ENCODE results near the gene RAPGEF5. TPM values are rescaled to one million over a fixed set of nuclear protein-coding genes. Genes with fewer than 3 reads are reported as not detected.

RAPGEF5 gene
- polyA plus RNA-seq, 1 of the 3 experiments (the other 2 are of a cell fraction): 1.2 TPM

DNA sequence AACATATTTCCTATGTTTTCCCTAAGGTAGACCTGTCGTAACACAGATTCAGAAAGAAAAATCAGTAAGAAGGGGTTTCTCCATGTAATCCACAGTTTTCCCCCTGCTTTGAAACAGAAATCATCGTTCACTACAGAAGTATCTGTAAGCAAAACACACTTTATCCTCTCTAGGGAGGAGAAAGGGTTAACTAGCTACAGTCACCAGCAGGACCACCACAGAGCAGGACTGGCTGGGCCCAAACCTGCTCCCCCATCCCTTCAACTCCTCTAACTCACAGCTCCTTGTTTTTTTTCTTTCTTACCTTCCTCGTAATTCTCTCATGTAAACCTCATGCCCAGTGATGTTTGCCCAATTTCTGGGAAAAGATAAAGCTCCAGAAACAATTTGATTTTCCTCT lies 167.7 kb downstream of the RAPGEF5 start:
- Histone ChIP-seq H3K27me3 (ENCODE audit: insufficient read depth) (no peaks in the 10 kb centered on the region), H2AFZ (ENCODE audit: low read depth) (no peak overlapping the region), H3K9me3 (no peaks in the 10 kb centered on the region), H3K4me2 (no peak overlapping the region), H3K27ac (ENCODE audit: low read depth in 2 of 2, low read length in 1 of 2) (no peak overlapping the region), H3K9me2 (no peaks in the 10 kb centered on the region), H3K79me2 (ENCODE audit: insufficient read depth) (no peaks in the 10 kb centered on the region), H3K4me1 (ENCODE audit: control insufficient read depth in 1 of 2, insufficient read depth in 2 of 2, low read depth in 1 of 2, low read length in 1 of 2) (peaks cover 0 to 4% of the 10 kb centered on the region in 2 experiments; a peak in 1 of 4 replicates), H3K4me3 (ENCODE audit: low read depth in 2 of 2, low read length in 1 of 2) (no peak overlapping the region), H3F3A (replicated peaks; ENCODE audit: insufficient read depth) (no peaks in the 10 kb centered on the region), H3K9ac (no peak overlapping the region), H3K36me3 (replicated peaks in 1 of 2; ENCODE audit: control insufficient read depth in 1 of 2, insufficient read depth in 2 of 2, low read length in 1 of 2) (peaks cover 0 to 9% of the 10 kb centered on the region in 2 experiments), H4K20me1 (ENCODE audit: insufficient read depth) (no peaks in the 10 kb centered on the region)
- no peak for DNase-seq
- WGBS (ENCODE audit: low lambda C conversion rate): 95% methylated on average over 3 of the region's 3 CpGs
- ChIA-PET CTCF (interaction anchor here (1.3 to 1.7 kb wide), 3 partner anchors 8 to 79 kb away, joined by 3 to 6 read pairs (median 5); no protein-coding TSS in a partner anchor), POLR2A (no interaction called here)
- TF ChIP-seq, protein P1, sequence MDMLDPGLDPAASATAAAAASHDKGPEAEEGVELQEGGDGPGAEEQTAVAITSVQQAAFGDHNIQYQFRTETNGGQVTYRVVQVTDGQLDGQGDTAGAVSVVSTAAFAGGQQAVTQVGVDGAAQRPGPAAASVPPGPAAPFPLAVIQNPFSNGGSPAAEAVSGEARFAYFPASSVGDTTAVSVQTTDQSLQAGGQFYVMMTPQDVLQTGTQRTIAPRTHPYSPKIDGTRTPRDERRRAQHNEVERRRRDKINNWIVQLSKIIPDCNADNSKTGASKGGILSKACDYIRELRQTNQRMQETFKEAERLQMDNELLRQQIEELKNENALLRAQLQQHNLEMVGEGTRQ (IDR thresholded peaks at IDR 0.05; ENCODE audit: borderline replicate concordance, low read depth, low read length): no peak
- TF ChIP-seq NFIC (IDR thresholded peaks at IDR 0.05; ENCODE audit: borderline replicate concordance) (no peak), EZH2phosphoT487 (IDR thresholded peaks at IDR 0.05; ENCODE audit: borderline replicate concordance, low read depth) (no peak), GATA2 (CRISPR knock-in tag; IDR thresholded peaks at IDR 0.05) (no peak), EP300 (IDR thresholded peaks at IDR 0.05; ENCODE audit: borderline replicate concordance in 1 of 2, low read depth in 1 of 2, low read length in 1 of 2) (no peak), FOXJ3 (CRISPR knock-in tag; IDR thresholded peaks at IDR 0.05) (no peak), YY1 (IDR thresholded peaks at IDR 0.05; ENCODE audit: low read depth) (no peak), SIN3A (IDR thresholded peaks at IDR 0.05; ENCODE audit: borderline replicate concordance, low read depth, low read length) (no peak), JUND (IDR thresholded peaks at IDR 0.05) (no peak), RCOR1 (IDR thresholded peaks at IDR 0.05; ENCODE audit: low read length) (no peak), TCF12 (IDR thresholded peaks at IDR 0.05) (no peak), NRF1 (IDR thresholded peaks at IDR 0.05; ENCODE audit: low read depth, low read length) (no peak), MEF2A (IDR thresholded peaks at IDR 0.05; ENCODE audit: borderline replicate concordance, low read depth) (no peak), TEAD4 (IDR thresholded peaks at IDR 0.05; ENCODE audit: borderline replicate concordance, insufficient read depth) (no peak), SMC3 (IDR thresholded peaks at IDR 0.05; ENCODE audit: low read depth, low read length) (no peak), POLR2AphosphoS5 (IDR thresholded peaks at IDR 0.05; ENCODE audit: low read depth, low read length) (no peak)
- TF ChIP-seq, protein P2, sequence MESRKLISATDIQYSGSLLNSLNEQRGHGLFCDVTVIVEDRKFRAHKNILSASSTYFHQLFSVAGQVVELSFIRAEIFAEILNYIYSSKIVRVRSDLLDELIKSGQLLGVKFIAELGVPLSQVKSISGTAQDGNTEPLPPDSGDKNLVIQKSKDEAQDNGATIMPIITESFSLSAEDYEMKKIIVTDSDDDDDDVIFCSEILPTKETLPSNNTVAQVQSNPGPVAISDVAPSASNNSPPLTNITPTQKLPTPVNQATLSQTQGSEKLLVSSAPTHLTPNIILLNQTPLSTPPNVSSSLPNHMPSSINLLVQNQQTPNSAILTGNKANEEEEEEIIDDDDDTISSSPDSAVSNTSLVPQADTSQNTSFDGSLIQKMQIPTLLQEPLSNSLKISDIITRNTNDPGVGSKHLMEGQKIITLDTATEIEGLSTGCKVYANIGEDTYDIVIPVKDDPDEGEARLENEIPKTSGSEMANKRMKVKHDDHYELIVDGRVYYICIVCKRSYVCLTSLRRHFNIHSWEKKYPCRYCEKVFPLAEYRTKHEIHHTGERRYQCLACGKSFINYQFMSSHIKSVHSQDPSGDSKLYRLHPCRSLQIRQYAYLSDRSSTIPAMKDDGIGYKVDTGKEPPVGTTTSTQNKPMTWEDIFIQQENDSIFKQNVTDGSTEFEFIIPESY (IDR thresholded peaks at IDR 0.05; ENCODE audit: borderline replicate concordance, low read depth): no peak
- TF ChIP-seq, protein P3, sequence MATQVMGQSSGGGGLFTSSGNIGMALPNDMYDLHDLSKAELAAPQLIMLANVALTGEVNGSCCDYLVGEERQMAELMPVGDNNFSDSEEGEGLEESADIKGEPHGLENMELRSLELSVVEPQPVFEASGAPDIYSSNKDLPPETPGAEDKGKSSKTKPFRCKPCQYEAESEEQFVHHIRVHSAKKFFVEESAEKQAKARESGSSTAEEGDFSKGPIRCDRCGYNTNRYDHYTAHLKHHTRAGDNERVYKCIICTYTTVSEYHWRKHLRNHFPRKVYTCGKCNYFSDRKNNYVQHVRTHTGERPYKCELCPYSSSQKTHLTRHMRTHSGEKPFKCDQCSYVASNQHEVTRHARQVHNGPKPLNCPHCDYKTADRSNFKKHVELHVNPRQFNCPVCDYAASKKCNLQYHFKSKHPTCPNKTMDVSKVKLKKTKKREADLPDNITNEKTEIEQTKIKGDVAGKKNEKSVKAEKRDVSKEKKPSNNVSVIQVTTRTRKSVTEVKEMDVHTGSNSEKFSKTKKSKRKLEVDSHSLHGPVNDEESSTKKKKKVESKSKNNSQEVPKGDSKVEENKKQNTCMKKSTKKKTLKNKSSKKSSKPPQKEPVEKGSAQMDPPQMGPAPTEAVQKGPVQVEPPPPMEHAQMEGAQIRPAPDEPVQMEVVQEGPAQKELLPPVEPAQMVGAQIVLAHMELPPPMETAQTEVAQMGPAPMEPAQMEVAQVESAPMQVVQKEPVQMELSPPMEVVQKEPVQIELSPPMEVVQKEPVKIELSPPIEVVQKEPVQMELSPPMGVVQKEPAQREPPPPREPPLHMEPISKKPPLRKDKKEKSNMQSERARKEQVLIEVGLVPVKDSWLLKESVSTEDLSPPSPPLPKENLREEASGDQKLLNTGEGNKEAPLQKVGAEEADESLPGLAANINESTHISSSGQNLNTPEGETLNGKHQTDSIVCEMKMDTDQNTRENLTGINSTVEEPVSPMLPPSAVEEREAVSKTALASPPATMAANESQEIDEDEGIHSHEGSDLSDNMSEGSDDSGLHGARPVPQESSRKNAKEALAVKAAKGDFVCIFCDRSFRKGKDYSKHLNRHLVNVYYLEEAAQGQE (IDR thresholded peaks at IDR 0.05; ENCODE audit: low read depth, low read length): no peak
- TF ChIP-seq, protein P4, sequence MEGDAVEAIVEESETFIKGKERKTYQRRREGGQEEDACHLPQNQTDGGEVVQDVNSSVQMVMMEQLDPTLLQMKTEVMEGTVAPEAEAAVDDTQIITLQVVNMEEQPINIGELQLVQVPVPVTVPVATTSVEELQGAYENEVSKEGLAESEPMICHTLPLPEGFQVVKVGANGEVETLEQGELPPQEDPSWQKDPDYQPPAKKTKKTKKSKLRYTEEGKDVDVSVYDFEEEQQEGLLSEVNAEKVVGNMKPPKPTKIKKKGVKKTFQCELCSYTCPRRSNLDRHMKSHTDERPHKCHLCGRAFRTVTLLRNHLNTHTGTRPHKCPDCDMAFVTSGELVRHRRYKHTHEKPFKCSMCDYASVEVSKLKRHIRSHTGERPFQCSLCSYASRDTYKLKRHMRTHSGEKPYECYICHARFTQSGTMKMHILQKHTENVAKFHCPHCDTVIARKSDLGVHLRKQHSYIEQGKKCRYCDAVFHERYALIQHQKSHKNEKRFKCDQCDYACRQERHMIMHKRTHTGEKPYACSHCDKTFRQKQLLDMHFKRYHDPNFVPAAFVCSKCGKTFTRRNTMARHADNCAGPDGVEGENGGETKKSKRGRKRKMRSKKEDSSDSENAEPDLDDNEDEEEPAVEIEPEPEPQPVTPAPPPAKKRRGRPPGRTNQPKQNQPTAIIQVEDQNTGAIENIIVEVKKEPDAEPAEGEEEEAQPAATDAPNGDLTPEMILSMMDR (IDR thresholded peaks at IDR 0.05): no peak
